DMS53 treated with DMSO at 0.1 percent for 48 hours (cell line): ENCODE results near the gene MBNL2.

Experiments used
- DNase-seq: peaks from one replicate; lab custom pipeline; 2025; ENCODE audit not compliant: unreplicated experiment; lab: John Stamatoyannopoulos, UW

Gene MBNL2

DNA sequence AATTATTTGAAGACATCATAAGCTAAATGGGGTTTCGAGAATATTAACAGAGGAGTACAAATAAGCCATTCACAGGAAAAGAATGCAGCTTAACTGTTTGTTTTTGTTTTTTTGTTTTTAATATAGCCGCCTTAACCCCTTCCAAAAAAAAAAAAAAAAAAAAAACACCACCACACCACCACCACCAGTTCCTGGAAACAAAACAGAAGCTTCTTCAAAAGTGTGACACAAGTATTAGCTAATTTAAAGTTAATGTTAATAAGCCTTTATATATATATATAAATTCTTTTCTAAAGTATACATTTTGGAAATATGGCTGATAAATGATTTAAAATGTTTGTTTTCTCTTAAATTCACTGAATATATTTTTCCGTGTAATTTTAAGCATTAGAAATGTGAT is 213.2 kb downstream of the MBNL2 start:
- no peak for DNase-seq

GRCh38 chr13:97435794-97436193 is 213.7 kb downstream of the MBNL2 start:
- DNase-seq = no peak

GRCh38 chr13:97436845-97437244 is 214.7 kb downstream of the MBNL2 start:
- DNase-seq = no peak

- no peak for DNase-seq
Measured at GRCh38 chr13:97437729-97438128, 215.6 kb downstream of the MBNL2 start.

GRCh38 chr13:97438856-97439595 is 216.9 kb downstream of the MBNL2 start:
- DNase-seq = no peak

GRCh38 chr13:97440598-97441170 is 218.6 kb downstream of the MBNL2 start:
- DNase-seq = no peak

- DNase-seq = no peak
Measured at GRCh38 chr13:97441368-97441767, 219.2 kb downstream of the MBNL2 start.
